ENCODE results near the gene AKR1B1.

Gene AKR1B1

DNA sequence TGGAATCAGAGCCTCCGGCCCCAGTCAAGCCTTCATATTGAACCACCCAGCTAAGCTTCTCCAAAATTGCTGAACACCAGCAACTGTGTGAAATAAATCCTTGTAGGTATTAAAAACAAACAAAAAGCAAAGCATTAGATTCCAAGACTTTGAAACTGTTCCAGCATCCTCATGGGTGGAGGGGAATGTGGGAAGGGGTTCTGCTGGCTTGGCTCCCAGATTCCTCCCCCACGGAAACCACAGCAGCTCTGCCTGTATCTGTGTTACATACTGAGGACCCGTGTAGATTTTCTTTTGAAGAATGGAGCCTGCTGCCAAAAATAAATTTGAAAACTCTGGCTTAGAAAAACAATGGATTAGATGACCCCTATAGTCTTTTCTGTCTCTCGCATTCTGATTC lies 20.0 kb downstream of the AKR1B1 start:
- ChIA-PET POLR2A (no interaction called here), CTCF (interaction anchor here (0.6 to 1.6 kb wide), 3 partner anchors 80 to 167 kb away, joined by 3 to 9 read pairs (median 5); no protein-coding TSS in a partner anchor)
- Histone ChIP-seq H3K27ac (ENCODE audit: extremely low read depth, low read depth, low read length) (no peak overlapping the region), H3K4me3 (ENCODE audit: low read depth, low read length) (no peak overlapping the region), H3K36me3 (ENCODE audit: control insufficient read depth in 2 of 2, insufficient read depth in 1 of 2, low read length in 2 of 2) (peaks cover 3 to 47% of the 10 kb centered on the region in 2 experiments; a peak in 1 of 3 replicates), H3K4me1 (ENCODE audit: control insufficient read depth, insufficient read depth, low read length) (no peaks in the 10 kb centered on the region), H3K9me3 (ENCODE audit: control insufficient read depth, insufficient read depth, low read depth, low read length) (no peaks in the 10 kb centered on the region)
- TF ChIP-seq, protein P1, sequence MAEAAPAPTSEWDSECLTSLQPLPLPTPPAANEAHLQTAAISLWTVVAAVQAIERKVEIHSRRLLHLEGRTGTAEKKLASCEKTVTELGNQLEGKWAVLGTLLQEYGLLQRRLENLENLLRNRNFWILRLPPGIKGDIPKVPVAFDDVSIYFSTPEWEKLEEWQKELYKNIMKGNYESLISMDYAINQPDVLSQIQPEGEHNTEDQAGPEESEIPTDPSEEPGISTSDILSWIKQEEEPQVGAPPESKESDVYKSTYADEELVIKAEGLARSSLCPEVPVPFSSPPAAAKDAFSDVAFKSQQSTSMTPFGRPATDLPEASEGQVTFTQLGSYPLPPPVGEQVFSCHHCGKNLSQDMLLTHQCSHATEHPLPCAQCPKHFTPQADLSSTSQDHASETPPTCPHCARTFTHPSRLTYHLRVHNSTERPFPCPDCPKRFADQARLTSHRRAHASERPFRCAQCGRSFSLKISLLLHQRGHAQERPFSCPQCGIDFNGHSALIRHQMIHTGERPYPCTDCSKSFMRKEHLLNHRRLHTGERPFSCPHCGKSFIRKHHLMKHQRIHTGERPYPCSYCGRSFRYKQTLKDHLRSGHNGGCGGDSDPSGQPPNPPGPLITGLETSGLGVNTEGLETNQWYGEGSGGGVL (tag by site-specific recombination; IDR thresholded peaks at IDR 0.05): no peak
- TF ChIP-seq SALL2 (tag by site-specific recombination; IDR thresholded peaks at IDR 0.05; ENCODE audit: borderline replicate concordance) (no peak), ZNF658 (tag by site-specific recombination; IDR thresholded peaks at IDR 0.05) (no peak), ZNF248 (tag by site-specific recombination; IDR thresholded peaks at IDR 0.05) (no peak), ZNF423 (tag by site-specific recombination; IDR thresholded peaks at IDR 0.05) (no peak), ZNF366 (tag by site-specific recombination; conservative IDR thresholded peaks at IDR 0.05) (no peak), ZFP69B (tag by site-specific recombination; IDR thresholded peaks at IDR 0.05) (no peak), ZNF37A (tag by site-specific recombination; IDR thresholded peaks at IDR 0.05) (no peak), ZFHX2 (tag by site-specific recombination; conservative IDR thresholded peaks at IDR 0.05) (peak; percentile 50), ZNF23 (tag by site-specific recombination; IDR thresholded peaks at IDR 0.05; ENCODE audit: borderline replicate concordance) (no peak), ZIC2 (tag by site-specific recombination; IDR thresholded peaks at IDR 0.05) (no peak), EGR2 (tag by site-specific recombination; IDR thresholded peaks at IDR 0.05; ENCODE audit: low read depth) (peak; percentile 26; the same call in 1 of the 2 replicates)
- TF ChIP-seq, protein P2, sequence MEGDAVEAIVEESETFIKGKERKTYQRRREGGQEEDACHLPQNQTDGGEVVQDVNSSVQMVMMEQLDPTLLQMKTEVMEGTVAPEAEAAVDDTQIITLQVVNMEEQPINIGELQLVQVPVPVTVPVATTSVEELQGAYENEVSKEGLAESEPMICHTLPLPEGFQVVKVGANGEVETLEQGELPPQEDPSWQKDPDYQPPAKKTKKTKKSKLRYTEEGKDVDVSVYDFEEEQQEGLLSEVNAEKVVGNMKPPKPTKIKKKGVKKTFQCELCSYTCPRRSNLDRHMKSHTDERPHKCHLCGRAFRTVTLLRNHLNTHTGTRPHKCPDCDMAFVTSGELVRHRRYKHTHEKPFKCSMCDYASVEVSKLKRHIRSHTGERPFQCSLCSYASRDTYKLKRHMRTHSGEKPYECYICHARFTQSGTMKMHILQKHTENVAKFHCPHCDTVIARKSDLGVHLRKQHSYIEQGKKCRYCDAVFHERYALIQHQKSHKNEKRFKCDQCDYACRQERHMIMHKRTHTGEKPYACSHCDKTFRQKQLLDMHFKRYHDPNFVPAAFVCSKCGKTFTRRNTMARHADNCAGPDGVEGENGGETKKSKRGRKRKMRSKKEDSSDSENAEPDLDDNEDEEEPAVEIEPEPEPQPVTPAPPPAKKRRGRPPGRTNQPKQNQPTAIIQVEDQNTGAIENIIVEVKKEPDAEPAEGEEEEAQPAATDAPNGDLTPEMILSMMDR (tag by site-specific recombination; IDR thresholded peaks at IDR 0.05): no peak
- TF ChIP-seq, protein P3, sequence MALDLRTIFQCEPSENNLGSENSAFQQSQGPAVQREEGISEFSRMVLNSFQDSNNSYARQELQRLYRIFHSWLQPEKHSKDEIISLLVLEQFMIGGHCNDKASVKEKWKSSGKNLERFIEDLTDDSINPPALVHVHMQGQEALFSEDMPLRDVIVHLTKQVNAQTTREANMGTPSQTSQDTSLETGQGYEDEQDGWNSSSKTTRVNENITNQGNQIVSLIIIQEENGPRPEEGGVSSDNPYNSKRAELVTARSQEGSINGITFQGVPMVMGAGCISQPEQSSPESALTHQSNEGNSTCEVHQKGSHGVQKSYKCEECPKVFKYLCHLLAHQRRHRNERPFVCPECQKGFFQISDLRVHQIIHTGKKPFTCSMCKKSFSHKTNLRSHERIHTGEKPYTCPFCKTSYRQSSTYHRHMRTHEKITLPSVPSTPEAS (tag by site-specific recombination; IDR thresholded peaks at IDR 0.05): no peak
- TF ChIP-seq, protein P4, sequence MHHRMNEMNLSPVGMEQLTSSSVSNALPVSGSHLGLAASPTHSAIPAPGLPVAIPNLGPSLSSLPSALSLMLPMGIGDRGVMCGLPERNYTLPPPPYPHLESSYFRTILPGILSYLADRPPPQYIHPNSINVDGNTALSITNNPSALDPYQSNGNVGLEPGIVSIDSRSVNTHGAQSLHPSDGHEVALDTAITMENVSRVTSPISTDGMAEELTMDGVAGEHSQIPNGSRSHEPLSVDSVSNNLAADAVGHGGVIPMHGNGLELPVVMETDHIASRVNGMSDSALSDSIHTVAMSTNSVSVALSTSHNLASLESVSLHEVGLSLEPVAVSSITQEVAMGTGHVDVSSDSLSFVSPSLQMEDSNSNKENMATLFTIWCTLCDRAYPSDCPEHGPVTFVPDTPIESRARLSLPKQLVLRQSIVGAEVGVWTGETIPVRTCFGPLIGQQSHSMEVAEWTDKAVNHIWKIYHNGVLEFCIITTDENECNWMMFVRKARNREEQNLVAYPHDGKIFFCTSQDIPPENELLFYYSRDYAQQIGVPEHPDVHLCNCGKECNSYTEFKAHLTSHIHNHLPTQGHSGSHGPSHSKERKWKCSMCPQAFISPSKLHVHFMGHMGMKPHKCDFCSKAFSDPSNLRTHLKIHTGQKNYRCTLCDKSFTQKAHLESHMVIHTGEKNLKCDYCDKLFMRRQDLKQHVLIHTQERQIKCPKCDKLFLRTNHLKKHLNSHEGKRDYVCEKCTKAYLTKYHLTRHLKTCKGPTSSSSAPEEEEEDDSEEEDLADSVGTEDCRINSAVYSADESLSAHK (tag by site-specific recombination; IDR thresholded peaks at IDR 0.05): no peak

DNA sequence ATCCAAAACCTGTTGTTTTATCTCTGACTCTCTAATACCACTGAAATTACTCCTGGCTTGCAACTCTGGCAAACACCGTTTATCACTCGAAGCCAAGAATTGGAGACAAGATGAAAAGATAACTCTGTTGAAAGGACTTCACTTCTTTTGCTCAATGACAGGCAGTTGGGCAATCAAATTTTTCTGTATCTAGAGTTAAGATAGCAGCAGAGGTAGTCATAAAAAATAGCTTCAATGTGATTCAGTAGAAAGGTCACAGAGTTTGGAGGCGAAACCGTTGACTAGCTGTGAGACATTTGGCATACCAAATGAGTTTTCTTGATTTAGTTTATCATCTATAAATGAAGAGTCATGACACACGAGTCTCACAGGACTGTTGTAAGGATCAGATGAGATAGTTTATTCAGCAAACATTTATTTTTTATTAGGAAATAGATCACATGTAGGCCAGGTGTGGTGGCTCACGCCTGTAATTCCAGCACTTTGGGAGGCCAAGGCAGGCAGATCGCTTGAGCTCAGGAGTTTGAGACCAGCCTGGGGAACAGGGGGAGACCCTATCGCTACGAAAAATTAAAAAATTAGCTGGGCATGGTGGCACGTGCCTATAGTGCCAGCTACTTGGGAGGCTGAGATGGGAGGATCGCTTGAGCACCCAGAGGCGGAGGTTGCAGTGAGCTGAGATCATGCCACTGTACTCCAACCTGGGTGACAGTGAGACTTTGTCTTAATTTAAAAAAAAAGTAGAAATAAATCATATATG lies 23.6 kb downstream of the AKR1B1 start:
- no peak overlapping the region for H3K4me3 ChIP-seq (ENCODE audit: low read depth, low read length)
- peaks cover 0 to 11% of the 10 kb centered on the region in 2 experiments; a peak in 1 of 3 replicates for H3K36me3 ChIP-seq (ENCODE audit: control insufficient read depth in 2 of 2, insufficient read depth in 1 of 2, low read length in 2 of 2)
- POLR2A ChIA-PET: no interaction called here
- no peak for TF ChIP-seq ZNF114 (tag by site-specific recombination; IDR thresholded peaks at IDR 0.05)
- no peak for TF ChIP-seq ZNF571 (tag by site-specific recombination; IDR thresholded peaks at IDR 0.05)
- TF ChIP-seq, protein P1 (tag by site-specific recombination; IDR thresholded peaks at IDR 0.05): no peak
- no peak for TF ChIP-seq ZFP69B (tag by site-specific recombination; IDR thresholded peaks at IDR 0.05)
- TF ChIP-seq ZNF302 (tag by site-specific recombination; IDR thresholded peaks at IDR 0.05; ENCODE audit: low read depth): no peak
- TF ChIP-seq ZNF830 (tag by site-specific recombination; IDR thresholded peaks at IDR 0.05; ENCODE audit: low read depth): no peak
- no peak for TF ChIP-seq ZNF707 (tag by site-specific recombination; IDR thresholded peaks at IDR 0.05)
- TF ChIP-seq, protein P5, sequence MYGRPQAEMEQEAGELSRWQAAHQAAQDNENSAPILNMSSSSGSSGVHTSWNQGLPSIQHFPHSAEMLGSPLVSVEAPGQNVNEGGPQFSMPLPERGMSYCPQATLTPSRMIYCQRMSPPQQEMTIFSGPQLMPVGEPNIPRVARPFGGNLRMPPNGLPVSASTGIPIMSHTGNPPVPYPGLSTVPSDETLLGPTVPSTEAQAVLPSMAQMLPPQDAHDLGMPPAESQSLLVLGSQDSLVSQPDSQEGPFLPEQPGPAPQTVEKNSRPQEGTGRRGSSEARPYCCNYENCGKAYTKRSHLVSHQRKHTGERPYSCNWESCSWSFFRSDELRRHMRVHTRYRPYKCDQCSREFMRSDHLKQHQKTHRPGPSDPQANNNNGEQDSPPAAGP (tag by site-specific recombination; IDR thresholded peaks at IDR 0.05): no peak
- TF ChIP-seq ZNF202 (tag by site-specific recombination; IDR thresholded peaks at IDR 0.05; ENCODE audit: borderline replicate concordance): no peak
- no peaks in the 10 kb centered on the region for H3K4me1 ChIP-seq (ENCODE audit: control insufficient read depth, insufficient read depth, low read length)
- H3K27ac ChIP-seq (ENCODE audit: extremely low read depth, low read depth, low read length): no peak overlapping the region
- CTCF ChIA-PET: interaction anchor here (0.7 to 2.1 kb wide), 7 partner anchors 42 to 171 kb away, joined by 3 to 11 read pairs (median 4); no protein-coding TSS in a partner anchor
- no peaks in the 10 kb centered on the region for H3K9me3 ChIP-seq (ENCODE audit: control insufficient read depth, insufficient read depth, low read depth, low read length)
